HCT116 (cell line): ENCODE results near the gene KLHL24. TPM values are rescaled to one million over a fixed set of nuclear protein-coding genes. Genes with fewer than 3 reads are reported as not detected.
"Not testable (repeated sequence)": the region's sequence is repeated elsewhere in the genome, so short reads cannot be mapped to it uniquely, and the experiment has no call there.

Experiments used
- ATAC-seq: fragments of 200-7000 bp; cut with Tn5 transposase; 2 replicates; pipeline ENCODE4 v1.9.1; 2020; ENCODE audit warnings: mild to moderate bottlenecking, moderate library complexity
- BruUV-seq: library from RNA; stranded (reverse); fragments of 400-500 nt; replicated peaks from 2 replicates; lab custom pipeline; 2021; lab: Mats Ljungman, UMichigan
- CTCF ChIA-PET: fragments of 300-600 bp; sonication (Branson Sonifier 250); formaldehyde crosslinking; loops from one replicate; lab custom pipeline; 2021; ENCODE audit warnings: antibody characterized with exemption; lab: Charles Lee
- POLR2A ChIA-PET: fragments of 300-600, 350-600 bp; sonication (Branson Sonifier 250); formaldehyde crosslinking; loops from one replicate; lab custom pipeline; 2021; ENCODE audit warnings: antibody characterized with exemption; lab: Charles Lee
- RAD21 ChIA-PET, 2 experiments: fragments of 300-600 bp; sonication (Branson Sonifier 250); formaldehyde crosslinking; loops; one replicate each; lab custom pipeline; 2023; ENCODE audit warnings: low total read pairs in 2 of 2; ENCODE audit not compliant: uncharacterized antibody in 2 of 2, unreplicated experiment in 2 of 2, low non-redundant PET in 1 of 2; lab: Charles Lee
- DNase-seq: peaks from one replicate; pipeline ENCODE4 v3.0.0-alpha.2; 2010; ENCODE audit warnings: low read depth, low spot score
- H2AFZ ChIP-seq: fragments of 200-600 bp; shearing (Covaris generic), sonication (generic); 2 replicates; pipeline ENCODE4 v1.6.1; 2017; ENCODE audit warnings: low read depth, mixed run types, mixed read lengths, antibody characterized with exemption, low read length; ENCODE audit not compliant: poor library complexity, severe bottlenecking
- H3K27ac ChIP-seq: 2 replicates; pipeline ENCODE4 v1.5.1; 2012; ENCODE audit warnings: low read depth, low read length
- H3K27me3 ChIP-seq: fragments of 200-600 bp; sonication (generic); 2 replicates; pipeline ENCODE4 v1.6.1; 2016; ENCODE audit warnings: mixed run types, low read length, mixed read lengths; ENCODE audit not compliant: insufficient read depth
- H3K36me3 ChIP-seq, 2 experiments: fragments of 200-500 bp in 1 of 2; fragments of 200-600 bp in 1 of 2; sonication (Bioruptor generic) in 1 of 2; sonication (generic) in 1 of 2; 2 replicates each; pipeline versions ENCODE4 v1.5.1 to v1.6.1; 2014 to 2016; ENCODE audit warnings: low read length in 2 of 2, inconsistent platforms in 1 of 2, mixed read lengths in 1 of 2, mixed run types in 1 of 2; ENCODE audit not compliant: insufficient read depth in 2 of 2, control insufficient read depth in 1 of 2
- H3K4me1 ChIP-seq, 2 experiments: fragments of 200-600 bp in 1 of 2; sonication (generic) in 1 of 2; 2 replicates each; pipeline versions ENCODE4 v1.5.1 to v1.6.1; 2012 to 2017; ENCODE audit warnings: low read length in 2 of 2, inconsistent platforms in 1 of 2, mild to moderate bottlenecking in 1 of 2, mixed read lengths in 1 of 2, mixed run types in 1 of 2, moderate library complexity in 1 of 2; ENCODE audit not compliant: insufficient read depth in 2 of 2, control insufficient read depth in 1 of 2
- H3K4me2 ChIP-seq: fragments of 200-600 bp; sonication (generic); 2 replicates; pipeline ENCODE4 v1.6.1; 2017; ENCODE audit warnings: mixed run types, low read length, mixed read lengths
- H3K4me3 ChIP-seq, 2 experiments: fragments of 200-600 bp in 1 of 2; sonication (generic) in 1 of 2; replicated peaks in 1 of 2; 2 replicates each; pipeline ENCODE4 v1.5.1; 2011 to 2016; ENCODE audit warnings: low read length in 2 of 2, control low read depth in 1 of 2, low read depth in 1 of 2, mild to moderate bottlenecking in 1 of 2, mixed read lengths in 1 of 2, mixed run types in 1 of 2
- H3K79me2 ChIP-seq: fragments of 200-600 bp; sonication (generic); 2 replicates; pipeline ENCODE4 v1.6.1; 2017; ENCODE audit warnings: mild to moderate bottlenecking, mixed run types, low read length, moderate library complexity, mixed read lengths; ENCODE audit not compliant: insufficient read depth
- H3K9ac ChIP-seq: fragments of 200-600 bp; sonication (generic); 2 replicates; pipeline ENCODE4 v1.6.1; 2016; ENCODE audit warnings: low read length, mixed read lengths
- H3K9me2 ChIP-seq: fragments of 200-600 bp; sonication (generic), shearing (Covaris generic); 2 replicates; pipeline ENCODE4 v1.6.1; 2017; ENCODE audit warnings: mixed run types, mild to moderate bottlenecking, moderate library complexity; ENCODE audit not compliant: insufficient read depth
- H3K9me3 ChIP-seq, 2 experiments: fragments of 200-500 bp in 1 of 2; fragments of 200-600 bp in 1 of 2; sonication (Bioruptor generic) in 1 of 2; sonication (generic) in 1 of 2; 2 replicates each; pipeline ENCODE4 v1.6.1; 2014 to 2017; ENCODE audit warnings: low read length in 2 of 2, mixed read lengths in 2 of 2, inconsistent platforms in 1 of 2, low read depth in 1 of 2, mild to moderate bottlenecking in 1 of 2, mixed run types in 1 of 2, moderate library complexity in 1 of 2; ENCODE audit not compliant: control insufficient read depth in 1 of 2, insufficient read depth in 1 of 2
- H4K20me1 ChIP-seq: fragments of 200-600 bp; sonication (generic), shearing (Covaris generic); 2 replicates; pipeline ENCODE4 v1.6.1; 2017; ENCODE audit warnings: mixed run types, mild to moderate bottlenecking, moderate library complexity; ENCODE audit not compliant: insufficient read depth
- CBX3 ChIP-seq: IDR thresholded peaks from 2 replicates; pipeline ENCODE4 v1.6.1; 2012; ENCODE audit warnings: low read depth
- EZH2 ChIP-seq: fragments of 200-600 bp; sonication (generic); IDR thresholded peaks from 2 replicates; pipeline ENCODE4 v1.6.1; 2017; ENCODE audit warnings: antibody characterized with exemption, mixed run types
- EZH2phosphoT487 ChIP-seq: fragments of 200-600 bp; IDR thresholded peaks from 2 replicates; pipeline ENCODE4 v1.6.1; 2018; ENCODE audit warnings: antibody characterized with exemption, borderline replicate concordance
- FOSL1 ChIP-seq: IDR thresholded peaks from 2 replicates; pipeline ENCODE4 v1.6.1; 2012; ENCODE audit warnings: low read depth
- JUND ChIP-seq: IDR thresholded peaks from 2 replicates; pipeline ENCODE4 v1.6.1; 2012
- POLR2A ChIP-seq: IDR thresholded peaks from 2 replicates; pipeline ENCODE4 v1.7.0; 2011; ENCODE audit warnings: borderline replicate concordance; ENCODE audit not compliant: insufficient read depth, insufficient read length; ENCODE audit errors: extremely low read depth
- POLR2AphosphoS5 ChIP-seq: IDR thresholded peaks from 2 replicates; pipeline ENCODE4 v1.6.1; 2011; ENCODE audit warnings: mild to moderate bottlenecking, low read depth, low read length, moderate library complexity
- RAD21 ChIP-seq: IDR thresholded peaks from 2 replicates; pipeline ENCODE4 v1.6.1; 2012; ENCODE audit warnings: low read depth, mild to moderate bottlenecking
- REST ChIP-seq: IDR thresholded peaks from 2 replicates; pipeline ENCODE4 v1.6.1; 2012; ENCODE audit warnings: low read depth
- intact Hi-C: fragments of 100-400 bp; cut with micrococcal nuclease; formaldehyde crosslinking; loops from 2 replicates; pipeline ENCODE4 v1.10.0; 2022
- total RNA-seq: library from RNA; stranded (reverse); gene quantifications from one replicate; pipeline ENCODE4 v1.2.1, GENCODE V29; 2021; ENCODE audit not compliant: unreplicated experiment
- TF ChIP-seq, protein P1 (sequence below): IDR thresholded peaks from 2 replicates; pipeline ENCODE4 v1.6.1; 2011; ENCODE audit warnings: mild to moderate bottlenecking, low read length, moderate library complexity; ENCODE audit not compliant: insufficient replicate concordance; ENCODE audit errors: extremely low read depth
- TF ChIP-seq, protein P2 (sequence below), 3 experiments: fragments of 200-600 bp in 1 of 3; sonication (generic) in 1 of 3; IDR thresholded peaks in 2 of 3; conservative IDR thresholded peaks in 1 of 3; 2 replicates each; pipeline ENCODE4 v1.5.1; 2012 to 2017; ENCODE audit warnings: low read depth in 2 of 3, low read length in 2 of 3, antibody characterized with exemption in 1 of 3, borderline replicate concordance in 1 of 3, control low read depth in 1 of 3, mild to moderate bottlenecking in 1 of 3, mixed read lengths in 1 of 3, mixed run types in 1 of 3, moderate library complexity in 1 of 3; ENCODE audit not compliant: insufficient read depth in 1 of 3

KLHL24 gene
- total RNA-seq, 1 experiment from 2014 or later = 21.0 TPM

- TF ChIP-seq FOSL1 = no peak
These were observed 53.5 kb downstream of the KLHL24 start (continued) for GRCh38 chr3:183688874-183689273.

GRCh38 chr3:183689621-183690020 is 54.2 kb downstream of the KLHL24 start:
- intact Hi-C loops, BruUV-seq, H2AFZ ChIP-seq, H3K4me1 ChIP-seq, ATAC-seq, H3K4me3 ChIP-seq, H3K9me2 ChIP-seq, H3K27ac ChIP-seq, H3K9ac ChIP-seq, POLR2A ChIA-PET, H3K36me3 ChIP-seq, H4K20me1 ChIP-seq, RAD21 ChIA-PET, DNase-seq, CTCF ChIA-PET, H3K27me3 ChIP-seq, H3K4me2 ChIP-seq, H3K79me2 ChIP-seq, H3K9me3 ChIP-seq: not testable (repeated sequence)

DNA sequence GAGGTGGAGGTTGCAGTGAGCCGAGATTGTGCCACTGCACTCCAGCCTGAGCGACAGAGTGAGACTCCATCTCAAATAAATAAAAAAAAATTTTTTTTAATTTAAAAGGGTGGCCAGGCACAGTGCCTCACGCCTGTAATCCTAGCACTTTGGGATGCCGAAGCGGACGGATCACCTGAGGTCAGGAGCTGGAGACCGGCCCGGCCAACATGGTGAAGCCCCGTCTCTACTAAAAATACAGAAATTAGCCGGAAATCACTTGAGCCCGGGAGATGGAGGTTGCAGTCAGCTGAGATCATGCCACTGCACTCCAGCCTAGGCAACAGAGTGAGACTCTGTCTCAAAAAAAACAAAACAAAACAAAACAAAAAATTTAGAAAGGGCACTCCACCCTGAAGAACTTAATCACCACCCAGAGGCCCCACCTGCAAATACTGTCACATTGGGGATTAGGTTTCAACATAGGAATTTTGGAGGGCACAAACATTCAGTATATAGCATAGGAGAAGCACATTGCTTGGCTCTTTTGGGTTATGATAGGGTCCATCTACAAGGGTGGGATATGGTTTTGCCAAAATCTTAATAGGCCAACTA is 55.1 kb downstream of the KLHL24 start:
- no peak overlapping the region for H3K9ac ChIP-seq
- no peaks in the 10 kb centered on the region for H3K36me3 ChIP-seq
- H3K4me2 ChIP-seq = no peak overlapping the region
- H3K9me3 ChIP-seq = no peaks in the 10 kb centered on the region
- ATAC-seq (no peak), DNase-seq (no peak)
- no peaks in the 10 kb centered on the region for H3K4me1 ChIP-seq
- POLR2A ChIA-PET = no interaction called here
- CTCF ChIA-PET = no interaction called here
- H2AFZ ChIP-seq = no peak overlapping the region
- BruUV-seq = no TSS peak
- no peaks in the 10 kb centered on the region for H3K27me3 ChIP-seq
- RAD21 ChIA-PET = no interaction called here
- no peaks in the 10 kb centered on the region for H4K20me1 ChIP-seq
- intact Hi-C loops = no loop called here
- no peak overlapping the region for H3K27ac ChIP-seq
- H3K9me2 ChIP-seq = no peaks in the 10 kb centered on the region
- H3K4me3 ChIP-seq = no peak overlapping the region
- no peaks in the 10 kb centered on the region for H3K79me2 ChIP-seq
- TF ChIP-seq EZH2phosphoT487 (no peak), REST (no peak), JUND (no peak), POLR2A (no peak), CBX3 (no peak), RAD21 (no peak), POLR2AphosphoS5 (no peak), EZH2 (no peak)
- TF ChIP-seq, protein P1, sequence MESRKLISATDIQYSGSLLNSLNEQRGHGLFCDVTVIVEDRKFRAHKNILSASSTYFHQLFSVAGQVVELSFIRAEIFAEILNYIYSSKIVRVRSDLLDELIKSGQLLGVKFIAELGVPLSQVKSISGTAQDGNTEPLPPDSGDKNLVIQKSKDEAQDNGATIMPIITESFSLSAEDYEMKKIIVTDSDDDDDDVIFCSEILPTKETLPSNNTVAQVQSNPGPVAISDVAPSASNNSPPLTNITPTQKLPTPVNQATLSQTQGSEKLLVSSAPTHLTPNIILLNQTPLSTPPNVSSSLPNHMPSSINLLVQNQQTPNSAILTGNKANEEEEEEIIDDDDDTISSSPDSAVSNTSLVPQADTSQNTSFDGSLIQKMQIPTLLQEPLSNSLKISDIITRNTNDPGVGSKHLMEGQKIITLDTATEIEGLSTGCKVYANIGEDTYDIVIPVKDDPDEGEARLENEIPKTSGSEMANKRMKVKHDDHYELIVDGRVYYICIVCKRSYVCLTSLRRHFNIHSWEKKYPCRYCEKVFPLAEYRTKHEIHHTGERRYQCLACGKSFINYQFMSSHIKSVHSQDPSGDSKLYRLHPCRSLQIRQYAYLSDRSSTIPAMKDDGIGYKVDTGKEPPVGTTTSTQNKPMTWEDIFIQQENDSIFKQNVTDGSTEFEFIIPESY = no peak
- TF ChIP-seq, protein P2, sequence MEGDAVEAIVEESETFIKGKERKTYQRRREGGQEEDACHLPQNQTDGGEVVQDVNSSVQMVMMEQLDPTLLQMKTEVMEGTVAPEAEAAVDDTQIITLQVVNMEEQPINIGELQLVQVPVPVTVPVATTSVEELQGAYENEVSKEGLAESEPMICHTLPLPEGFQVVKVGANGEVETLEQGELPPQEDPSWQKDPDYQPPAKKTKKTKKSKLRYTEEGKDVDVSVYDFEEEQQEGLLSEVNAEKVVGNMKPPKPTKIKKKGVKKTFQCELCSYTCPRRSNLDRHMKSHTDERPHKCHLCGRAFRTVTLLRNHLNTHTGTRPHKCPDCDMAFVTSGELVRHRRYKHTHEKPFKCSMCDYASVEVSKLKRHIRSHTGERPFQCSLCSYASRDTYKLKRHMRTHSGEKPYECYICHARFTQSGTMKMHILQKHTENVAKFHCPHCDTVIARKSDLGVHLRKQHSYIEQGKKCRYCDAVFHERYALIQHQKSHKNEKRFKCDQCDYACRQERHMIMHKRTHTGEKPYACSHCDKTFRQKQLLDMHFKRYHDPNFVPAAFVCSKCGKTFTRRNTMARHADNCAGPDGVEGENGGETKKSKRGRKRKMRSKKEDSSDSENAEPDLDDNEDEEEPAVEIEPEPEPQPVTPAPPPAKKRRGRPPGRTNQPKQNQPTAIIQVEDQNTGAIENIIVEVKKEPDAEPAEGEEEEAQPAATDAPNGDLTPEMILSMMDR (IDR thresholded peaks at IDR 0.05 in 2 of 3, conservative IDR thresholded peaks at IDR 0.05 in 1 of 3; ENCODE audit: borderline replicate concordance in 1 of 3, insufficient read depth in 1 of 3, low read depth in 2 of 3, low read length in 2 of 3) = no peak
